Activated T-cell treated with anti-CD3 and anti-CD28 coated beads for 24 hours (primary cell): ENCODE measurements around the gene IL36RN.

Experiments
- DNase-seq: peaks from one replicate; pipeline ENCODE4 v3.0.0-alpha.2; 2020; ENCODE audit warnings: low read depth

Gene IL36RN

DNA sequence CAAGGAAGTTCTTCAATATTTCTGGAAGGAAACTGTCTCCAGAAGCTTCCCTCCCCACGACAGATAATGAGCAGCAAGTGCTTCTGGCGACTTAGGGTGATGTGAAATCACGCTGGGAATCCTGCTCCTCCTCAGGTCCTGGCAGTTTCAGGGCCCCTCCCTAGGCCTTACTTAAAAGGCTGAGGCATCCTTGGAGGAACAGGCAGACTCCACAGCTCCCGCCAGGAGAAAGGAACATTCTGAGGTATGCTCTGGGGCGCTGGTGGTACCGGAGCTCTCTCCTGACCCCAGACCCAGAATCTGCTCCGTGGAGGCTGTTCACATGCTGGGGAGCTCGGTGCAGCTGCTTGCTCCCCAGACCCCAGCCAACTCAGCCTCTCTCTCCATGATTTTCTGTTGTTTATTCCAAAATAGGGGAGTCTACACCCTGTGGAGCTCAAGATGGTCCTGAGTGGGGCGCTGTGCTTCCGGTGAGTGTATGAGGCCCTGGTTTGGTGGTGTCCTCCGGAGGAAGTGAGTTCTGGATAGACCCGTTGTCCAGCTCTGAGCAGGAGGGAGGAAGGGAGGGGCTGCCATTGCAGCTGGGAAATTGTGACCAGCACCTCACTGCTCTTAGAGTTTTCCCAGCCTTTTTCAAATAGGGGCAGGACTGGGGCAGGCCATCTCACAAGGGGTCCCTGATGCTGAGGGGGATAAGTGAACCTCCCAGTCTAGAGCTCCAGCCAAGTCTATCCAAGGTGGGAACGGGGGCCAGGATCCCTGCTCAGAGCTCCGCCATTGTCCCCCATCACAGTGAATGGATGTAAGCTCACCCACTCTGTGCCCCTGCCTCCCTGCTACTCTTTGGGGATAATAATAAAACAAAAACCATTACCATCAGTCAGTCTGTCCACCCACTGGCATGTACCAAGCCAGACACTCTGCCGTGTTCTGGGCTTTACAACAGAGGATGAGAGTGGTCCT is at the start of gene IL36RN:
Gene IL36RN, plus strand, starts transcription at position 201 of the 963 bp plus-strand sequence. Its CDS starts 241 bp downstream, at position 442.
- no peak for DNase-seq

DNA sequence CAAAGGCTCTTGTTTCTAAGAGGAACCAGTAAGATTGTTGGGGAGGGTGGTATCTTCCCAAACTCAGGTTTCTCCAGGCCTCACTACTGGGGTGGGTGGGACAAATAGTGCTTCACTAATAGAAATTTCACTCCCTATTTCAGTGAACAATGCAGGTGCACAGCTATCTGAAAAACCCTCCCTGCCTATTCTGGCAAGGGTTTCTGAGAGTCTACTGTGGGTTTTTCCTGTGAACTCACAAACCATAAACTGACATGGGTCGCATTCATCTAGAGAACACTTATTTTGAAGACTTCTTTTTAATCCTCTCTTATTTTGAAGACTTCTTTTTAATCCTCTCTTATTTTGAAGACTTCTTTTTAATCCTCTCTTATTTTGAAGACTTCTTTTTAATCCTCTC is 49.4 kb upstream of the IL36RN start:
- DNase-seq, result no peak

DNA sequence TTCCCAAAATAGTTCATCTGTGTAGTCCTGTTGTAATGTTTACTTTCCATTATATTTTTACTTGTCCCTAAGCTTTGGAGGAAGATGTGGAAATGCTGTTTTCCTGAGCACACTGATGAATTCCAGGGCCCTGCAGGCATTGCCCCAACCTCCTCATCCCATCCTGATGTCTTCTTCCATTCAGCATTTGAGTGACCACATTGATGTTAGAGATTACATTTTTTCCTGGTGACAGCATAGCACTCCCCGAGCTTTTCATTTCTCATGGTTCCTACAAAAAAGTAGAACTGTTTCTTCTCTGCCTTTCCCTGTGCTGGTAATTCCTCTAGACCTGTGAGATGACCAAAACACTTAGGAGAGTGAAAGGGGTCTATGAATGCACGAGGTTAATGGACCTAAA is 48.9 kb upstream of the IL36RN start:
- no peak for DNase-seq

DNA sequence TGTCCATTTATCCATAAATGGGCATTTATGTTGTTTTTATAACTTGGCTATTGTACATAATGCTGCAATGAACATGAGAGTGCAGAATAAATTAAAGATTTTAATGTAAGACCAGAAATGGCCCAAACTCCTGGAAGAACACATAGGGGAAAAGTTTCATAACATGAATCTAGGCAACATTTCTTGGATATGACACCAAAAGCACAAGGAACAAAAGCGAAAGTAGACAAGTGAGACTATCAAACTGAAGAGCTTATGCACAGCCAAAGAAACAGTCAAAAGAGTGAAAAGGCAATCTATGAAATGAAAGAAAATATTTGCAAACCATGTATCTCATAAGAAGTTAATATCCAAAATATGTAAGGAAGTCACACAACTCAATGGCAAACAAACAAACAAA is 47.9 kb upstream of the IL36RN start:
- no peak for DNase-seq

DNA sequence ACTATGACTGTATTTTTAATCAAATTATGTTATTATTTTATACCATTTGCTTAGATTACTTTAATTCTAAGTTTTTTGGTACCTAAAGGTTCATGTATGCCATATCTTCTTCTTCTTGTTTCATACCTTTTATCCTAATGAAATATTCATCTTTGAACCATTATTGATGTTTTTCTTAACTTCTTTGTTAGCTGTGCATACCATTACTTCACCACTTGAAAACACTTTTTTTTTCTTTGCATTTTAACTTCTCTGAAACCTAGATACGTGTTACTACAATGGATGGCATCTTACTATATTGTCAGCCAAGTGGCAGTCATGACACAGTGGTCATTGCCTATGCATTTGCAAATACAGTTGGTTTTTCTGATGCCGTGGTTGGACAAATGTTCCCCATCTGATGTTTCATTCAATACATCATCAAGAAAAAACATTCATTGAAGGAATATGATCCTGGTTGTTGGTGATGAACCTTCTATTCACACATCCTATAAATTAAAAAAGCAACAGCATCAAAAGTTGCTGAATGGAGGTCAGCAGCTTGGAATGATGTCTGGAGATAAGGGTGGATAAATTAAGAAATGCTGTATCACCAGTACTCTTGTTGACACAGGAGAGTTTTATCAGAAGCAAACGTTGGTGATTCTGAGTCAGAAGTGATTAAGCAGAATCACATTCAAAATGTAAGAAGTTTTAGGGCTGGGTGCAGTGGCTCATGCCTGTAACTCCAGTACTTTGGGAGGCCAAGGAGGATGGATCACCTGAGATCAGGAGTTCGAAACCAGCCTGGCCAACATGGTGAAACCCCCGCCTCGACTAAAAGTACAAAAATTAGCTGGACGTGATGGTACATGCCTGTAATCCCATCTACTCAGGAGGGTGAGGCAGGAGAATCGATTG is 46.3 kb upstream of the IL36RN start:
- no peak for DNase-seq

DNA sequence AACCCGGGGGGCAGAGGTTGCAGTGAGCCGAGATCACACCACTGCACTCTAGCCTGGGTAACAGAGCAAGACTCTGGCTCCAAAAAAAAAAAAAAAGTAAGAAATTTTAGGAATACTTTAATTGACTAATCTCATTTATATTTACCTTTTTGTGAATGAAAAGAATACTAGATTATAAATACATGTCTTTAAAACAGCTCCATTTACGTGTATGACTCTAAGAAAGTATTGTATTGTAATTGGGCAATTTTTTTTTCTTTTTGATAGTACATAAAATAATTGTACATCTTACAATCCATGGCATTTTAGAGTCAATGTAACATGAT is 45.7 kb upstream of the IL36RN start:
- no peak for DNase-seq

DNA sequence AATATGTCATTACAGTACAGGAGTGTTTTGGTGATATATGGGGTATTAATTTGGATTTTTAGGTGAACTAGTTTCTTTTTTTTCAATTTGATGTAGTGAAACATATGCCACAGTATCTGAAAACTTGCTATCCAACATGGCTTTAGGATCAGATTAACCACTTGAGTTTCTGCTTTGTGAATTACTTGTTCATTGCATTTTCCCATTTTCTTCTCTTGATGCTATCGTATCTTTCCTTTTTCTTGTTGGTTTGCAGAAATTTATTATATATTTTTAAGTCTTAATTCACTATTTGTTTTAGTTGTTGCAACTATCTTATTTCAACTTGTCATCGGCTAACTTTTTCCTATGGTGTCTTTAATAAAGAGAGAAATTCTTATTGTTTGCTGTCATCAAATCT is 44.9 kb upstream of the IL36RN start:
- DNase-seq, result no peak

DNA sequence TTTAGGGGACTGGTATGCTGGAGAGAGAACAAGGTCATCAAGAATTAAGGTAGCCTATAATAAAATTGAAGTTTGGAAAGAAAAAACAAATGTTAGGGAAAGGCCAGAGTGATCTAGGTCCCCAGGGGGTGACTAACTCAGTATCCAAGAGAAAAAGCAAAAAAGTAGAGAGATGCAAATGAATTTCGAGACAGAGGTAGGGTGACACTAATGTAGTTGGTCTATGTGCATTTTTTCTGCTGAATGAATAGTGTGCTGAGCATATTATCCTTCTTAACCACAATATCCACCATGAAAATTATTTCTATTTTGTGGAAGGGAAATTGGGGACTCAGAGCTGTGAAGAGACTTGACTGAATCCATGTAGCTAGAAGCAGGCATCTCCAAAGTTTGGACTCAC is 44.0 kb upstream of the IL36RN start:
- no peak for DNase-seq

DNA sequence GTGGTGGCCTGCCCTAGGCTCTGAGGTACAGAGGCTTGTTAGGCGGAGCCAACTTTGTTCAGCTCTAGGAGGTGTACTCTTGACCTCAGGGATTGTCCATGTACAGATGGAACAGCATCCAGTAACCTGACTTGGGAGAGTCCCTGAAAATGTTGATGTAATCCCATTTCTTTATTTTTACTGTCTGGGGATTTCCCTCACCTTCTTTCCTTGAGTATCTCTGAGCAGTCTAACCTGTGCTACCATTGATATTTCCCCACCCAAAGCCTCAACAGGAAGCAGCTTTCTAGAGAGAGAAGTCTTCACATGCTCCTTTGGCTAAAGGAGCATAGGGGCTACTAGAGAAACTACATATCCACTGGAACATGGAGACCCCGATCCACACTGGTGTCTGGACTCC is 43.3 kb upstream of the IL36RN start:
- DNase-seq, result no peak

DNA sequence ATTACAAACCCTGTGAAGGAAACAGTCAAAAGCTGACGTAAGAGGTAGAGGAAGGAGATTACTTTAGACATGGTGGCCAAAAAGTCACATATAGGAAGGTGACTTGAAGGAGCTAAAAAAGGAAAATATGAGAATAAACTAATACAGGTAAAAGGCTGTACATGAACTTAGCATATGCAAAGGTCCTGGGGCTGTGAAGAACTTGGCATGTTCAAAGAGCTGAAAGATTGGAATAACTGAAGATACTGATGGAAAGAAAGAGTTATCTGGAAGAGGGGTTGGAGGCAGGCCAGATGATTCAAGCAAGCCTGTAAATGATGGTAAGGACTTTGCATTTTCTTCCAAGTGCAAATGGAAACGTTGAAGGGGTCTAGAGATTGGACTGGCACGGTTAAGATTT is 40.5 kb upstream of the IL36RN start:
- no peak for DNase-seq

DNA sequence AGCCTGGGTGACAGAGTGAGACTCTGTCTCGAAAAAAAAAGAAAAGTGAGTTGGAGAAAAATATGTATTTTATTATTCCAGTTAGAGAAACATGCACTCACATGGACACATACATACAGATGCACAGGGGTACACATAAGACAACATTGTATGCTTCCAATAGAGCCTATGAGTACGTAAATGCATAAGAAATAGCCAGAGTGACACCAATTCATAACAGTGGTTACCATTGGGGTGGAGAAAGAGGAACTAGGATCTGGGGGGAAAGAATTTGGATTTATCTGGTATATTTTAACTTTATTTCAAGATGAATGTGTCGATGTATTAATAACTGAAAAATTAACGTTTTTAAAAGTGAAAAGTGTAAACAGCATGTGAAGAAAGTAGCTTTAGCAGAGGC is 37.7 kb upstream of the IL36RN start:
- no peak for DNase-seq

DNA sequence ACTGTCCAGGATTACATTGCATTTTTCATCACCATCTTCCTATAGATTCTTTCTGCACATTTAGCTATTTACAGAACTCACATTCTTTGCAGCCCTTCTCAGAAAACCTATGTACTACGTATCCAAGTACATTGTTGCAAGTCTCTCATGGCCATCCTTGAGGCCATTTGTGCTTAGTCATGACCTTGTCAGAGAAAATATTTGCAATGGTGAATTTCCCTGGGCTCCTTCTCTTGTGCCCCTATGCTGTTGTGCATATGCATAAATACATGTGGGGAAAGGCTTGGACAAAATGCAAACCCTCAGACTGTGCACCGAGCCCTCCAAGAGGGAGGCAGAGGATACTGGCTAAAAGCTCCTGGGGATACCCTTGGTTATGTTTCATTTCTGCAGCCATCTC is 34.2 kb upstream of the IL36RN start:
- no peak for DNase-seq

DNA sequence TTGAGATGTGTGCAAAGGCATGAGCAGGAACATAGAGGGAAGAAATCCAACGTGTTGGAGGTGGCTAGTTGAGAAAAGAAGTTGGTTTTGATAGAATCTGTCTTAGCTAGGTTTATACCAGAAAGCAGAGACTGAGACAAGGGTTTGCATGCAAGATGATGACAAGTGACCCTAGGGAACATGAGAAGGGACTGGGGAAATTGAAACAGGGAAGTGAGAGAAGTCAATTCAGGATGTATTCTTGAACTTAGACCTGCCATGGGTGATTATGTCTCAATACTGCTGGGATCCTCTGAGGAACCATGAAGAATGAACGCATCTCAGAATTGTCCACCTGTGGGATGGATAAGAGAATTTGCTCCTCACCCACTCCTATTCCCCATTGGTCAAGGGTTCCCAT is 33.3 kb upstream of the IL36RN start:
- DNase-seq, result no peak

DNA sequence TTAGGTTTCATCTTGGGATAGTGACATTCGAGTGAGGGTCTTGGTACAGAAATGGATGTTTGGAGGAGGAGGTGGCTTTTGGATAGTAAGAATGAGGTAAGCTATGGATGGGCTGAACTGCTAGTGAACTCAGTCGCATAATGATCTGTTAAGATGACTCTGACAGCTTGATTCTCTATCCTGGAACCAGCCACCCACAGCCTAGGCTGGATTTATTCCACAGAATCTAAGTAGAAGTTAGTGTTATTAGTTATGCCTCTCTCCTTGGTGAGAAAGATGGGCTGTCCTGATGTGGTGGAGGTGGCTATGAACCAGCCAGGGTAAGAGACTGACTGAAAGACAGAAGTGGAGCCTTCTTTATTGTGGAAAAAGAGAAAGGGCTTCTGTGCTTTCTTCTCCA is 31.3 kb upstream of the IL36RN start:
- no peak for DNase-seq

DNA sequence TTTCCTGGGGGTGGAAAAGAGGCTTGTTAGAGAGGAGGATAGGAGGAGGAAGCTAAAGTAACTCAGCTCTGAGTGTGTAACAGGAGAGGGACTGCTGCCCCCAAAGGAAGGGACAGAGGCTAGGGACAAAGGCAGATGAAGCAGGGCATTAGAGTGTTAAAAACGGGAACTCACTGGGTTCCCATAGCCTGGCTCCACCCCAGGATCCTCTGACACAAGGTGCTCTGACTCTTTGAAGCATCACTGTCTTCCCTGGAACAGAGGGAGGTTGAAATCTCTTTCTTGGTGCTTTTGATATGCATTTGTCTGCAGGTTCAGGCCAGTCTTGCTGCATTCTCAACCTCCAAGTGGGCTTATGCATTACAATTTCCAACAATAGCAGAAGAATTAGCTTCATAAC is 30.9 kb upstream of the IL36RN start:
- no peak for DNase-seq

DNA sequence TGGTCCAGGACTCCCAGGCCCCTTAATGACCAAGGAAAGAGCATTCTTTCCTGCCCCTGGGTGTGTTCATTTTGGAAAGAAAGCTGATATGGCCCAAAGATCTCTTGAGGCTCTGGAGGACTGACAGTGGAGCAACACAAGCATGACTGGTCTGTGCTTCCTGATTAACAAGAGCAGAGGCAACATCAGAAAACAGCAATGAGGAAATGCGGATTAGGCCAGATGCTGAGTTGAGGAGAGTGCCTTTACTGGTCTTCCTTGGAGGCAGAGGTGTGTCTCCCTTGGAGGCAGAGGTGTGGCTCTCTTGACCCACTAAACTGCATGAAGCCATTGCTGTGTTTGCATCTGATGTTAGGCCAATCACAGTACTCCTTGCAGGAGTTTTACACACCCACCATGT is 26.3 kb upstream of the IL36RN start:
- DNase-seq, result no peak

DNA sequence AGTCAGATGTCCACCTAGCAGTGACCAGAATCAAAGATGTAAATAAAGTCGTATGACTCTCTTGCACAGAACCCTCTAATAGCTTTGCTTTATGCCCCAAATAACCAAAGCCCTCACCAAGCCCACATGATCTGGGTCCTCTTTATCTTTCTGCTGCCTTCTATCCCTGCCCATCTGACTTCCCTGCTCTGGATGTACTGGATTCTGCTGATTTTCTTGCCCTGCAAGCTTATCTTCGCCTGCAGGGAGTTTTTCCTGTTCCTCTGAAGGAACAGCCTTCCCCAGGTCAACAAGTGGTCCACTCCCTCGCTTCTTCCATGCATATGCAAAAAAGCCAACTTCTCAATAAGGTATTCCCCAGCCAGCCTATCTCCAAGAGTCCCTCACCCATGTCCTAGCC is 25.0 kb upstream of the IL36RN start:
- DNase-seq, result no peak

DNA sequence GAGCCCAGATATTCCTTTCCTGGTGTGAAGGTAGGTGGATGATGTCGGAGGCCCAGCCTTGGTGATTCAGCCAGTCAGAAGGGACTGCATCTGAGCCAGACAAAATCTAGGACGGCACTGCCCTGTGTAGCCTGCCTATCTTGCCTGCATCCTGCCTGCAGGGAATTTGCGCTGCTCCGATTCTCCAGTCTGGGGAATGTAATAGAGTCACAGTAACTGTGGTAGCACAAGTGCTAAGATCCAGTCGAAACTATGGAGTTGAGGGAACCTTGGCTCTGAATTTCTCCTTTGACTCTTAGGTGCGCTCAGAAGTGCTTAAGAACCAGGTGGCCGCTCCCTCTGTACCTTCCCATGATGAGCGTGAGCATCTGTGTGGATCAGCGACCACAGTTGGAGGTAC is 22.2 kb upstream of the IL36RN start:
- no peak for DNase-seq

DNA sequence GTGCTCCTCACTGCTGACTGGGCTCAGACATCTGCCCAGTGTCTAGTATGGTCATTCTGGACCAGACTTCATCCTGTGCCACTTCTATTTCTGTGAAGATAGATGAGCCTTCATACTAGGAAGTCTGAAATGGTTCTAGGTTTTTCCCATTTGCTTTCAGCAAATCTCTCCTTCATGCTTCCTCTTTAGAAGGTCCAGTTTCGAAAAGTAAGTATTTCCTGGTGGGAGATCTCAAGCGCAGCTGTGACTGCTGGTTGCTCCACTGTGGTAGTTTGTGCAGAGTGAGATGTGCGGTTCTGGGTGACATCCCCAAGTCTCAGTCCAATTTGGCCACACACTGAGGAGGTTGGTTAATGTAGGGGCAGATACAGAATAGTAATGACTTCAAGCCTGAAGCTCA is 20.7 kb upstream of the IL36RN start:
- DNase-seq, result no peak

DNA sequence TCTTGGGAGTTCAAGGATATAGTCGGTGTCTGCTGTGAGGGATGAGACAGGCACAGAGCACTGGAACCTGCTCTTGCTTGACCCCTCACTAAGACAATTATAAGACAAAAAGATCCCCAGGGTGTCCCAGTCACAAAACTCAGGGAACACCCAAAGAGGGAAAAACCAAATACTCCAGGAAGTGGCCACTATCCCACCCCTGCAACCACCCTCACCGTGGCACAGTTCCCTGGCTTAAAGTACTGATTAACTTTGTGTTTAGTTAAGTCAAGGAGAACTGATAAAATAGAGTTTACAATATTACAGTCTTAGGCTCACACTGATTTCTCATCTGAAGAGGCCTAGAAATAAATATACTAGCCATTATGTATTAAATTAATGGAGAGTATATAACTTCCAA is 19.8 kb upstream of the IL36RN start:
- no peak for DNase-seq

DNA sequence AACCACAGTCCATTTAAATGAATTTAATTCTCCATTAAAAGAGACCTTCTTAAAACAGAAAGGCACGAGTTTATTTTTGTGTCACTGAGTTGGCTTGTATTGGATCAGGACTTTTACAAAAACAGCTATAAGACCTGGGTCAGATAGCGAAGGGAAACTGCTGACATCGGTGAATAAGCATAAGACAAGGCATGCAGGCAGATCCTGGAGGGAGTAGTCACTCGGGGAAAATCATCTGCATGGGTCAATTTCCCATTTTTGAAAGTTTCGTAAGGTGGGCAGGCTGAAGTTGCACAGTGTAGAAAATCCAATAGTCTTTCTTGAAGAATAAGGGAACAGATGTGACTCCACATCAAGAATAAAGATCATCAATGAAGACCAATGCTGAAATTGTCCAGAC is 19.3 kb upstream of the IL36RN start:
- DNase-seq, result no peak

DNA sequence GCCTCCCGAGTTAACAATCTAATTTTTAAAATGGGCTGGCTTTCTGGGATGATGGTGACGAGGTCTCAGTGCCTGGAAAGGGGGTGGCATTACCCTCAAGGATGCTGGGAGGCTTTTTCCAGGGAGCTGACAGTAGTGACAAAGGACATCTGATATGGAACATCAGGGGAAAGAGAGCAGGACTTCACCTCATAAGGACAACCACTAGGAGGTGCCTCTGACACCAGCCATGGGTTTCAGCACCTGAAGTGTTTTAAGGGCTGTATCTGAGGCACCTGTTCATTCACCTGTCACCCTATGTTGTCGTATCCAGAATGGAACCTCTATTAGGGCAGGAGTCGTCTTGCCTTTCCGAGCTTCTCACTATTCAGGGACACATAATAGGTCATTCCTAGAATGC is 17.1 kb upstream of the IL36RN start:
- no peak for DNase-seq

DNA sequence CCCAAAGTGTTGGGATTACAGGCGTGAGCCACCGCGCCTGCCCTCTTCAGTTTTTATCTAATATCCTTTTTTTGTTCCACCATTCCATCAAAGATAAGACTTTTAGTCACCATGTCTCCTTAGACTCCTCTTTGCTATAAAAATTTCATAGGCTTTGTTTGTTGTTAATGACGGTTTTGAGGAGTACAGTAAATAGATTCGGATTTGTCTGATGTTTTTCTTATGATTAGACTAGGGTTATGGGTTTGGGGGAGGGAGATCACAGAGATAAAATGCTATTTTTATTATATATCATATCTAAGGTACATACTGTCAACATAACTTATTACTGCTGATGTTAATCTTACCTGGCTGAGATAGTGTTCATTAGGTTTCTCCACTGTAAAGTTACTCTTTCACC is 12.5 kb upstream of the IL36RN start:
- no peak for DNase-seq
